Skeletal muscle tissue (tissue), 4 donors: ENCODE results near the gene TMED9. TPM values are rescaled to one million over a fixed set of nuclear protein-coding genes. Genes with fewer than 3 reads are reported as not detected.
A peak's percentile ranks its signal among the peaks of the same experiment; 100 is the strongest.

Experiments
- H3K27ac ChIP-seq: one replicate; pipeline ENCODE4 v1.7.0; 2013; ENCODE audit warnings: mild to moderate bottlenecking, low read depth, low read length, inconsistent platforms
- H3K27me3 ChIP-seq, 3 donors: one replicate each; pipeline ENCODE4 v1.7.0; 2013; ENCODE audit warnings: low read length in 3 of 3; ENCODE audit not compliant: control insufficient read depth in 3 of 3, insufficient read depth in 3 of 3
- H3K36me3 ChIP-seq, 3 donors: one replicate each; pipeline ENCODE4 v1.7.0; 2013; ENCODE audit warnings: low read length in 3 of 3; ENCODE audit not compliant: control insufficient read depth in 3 of 3, insufficient read depth in 3 of 3
- H3K4me1 ChIP-seq, 3 donors: one replicate each; pipeline ENCODE4 v1.7.0; 2013; ENCODE audit warnings: low read length in 3 of 3, mild to moderate bottlenecking in 3 of 3; ENCODE audit not compliant: control insufficient read depth in 3 of 3, insufficient read depth in 3 of 3
- H3K4me3 ChIP-seq, 3 donors: one replicate each; pipeline ENCODE4 v1.7.0; 2013; ENCODE audit warnings: low read length in 3 of 3
- H3K9ac ChIP-seq, 3 donors: one replicate each; pipeline ENCODE4 v1.7.0; 2013; ENCODE audit warnings: low read length in 3 of 3, mild to moderate bottlenecking in 3 of 3, moderate library complexity in 2 of 3, low read depth in 1 of 3
- H3K9me3 ChIP-seq, 3 donors: one replicate each; pipeline ENCODE4 v1.7.0; 2013; ENCODE audit warnings: low read length in 3 of 3; ENCODE audit not compliant: control insufficient read depth in 3 of 3
- total RNA-seq: library from RNA; depleted of rRNA; stranded (reverse); fragments of >200 nt; gene quantifications from one replicate; pipeline ENCODE4 v1.2.3, GENCODE V29; 2014
- donor health status: Osteomylitis.

TMED9 gene
- total RNA-seq, 1 donor from 2014 or later = 37.6 TPM

DNA sequence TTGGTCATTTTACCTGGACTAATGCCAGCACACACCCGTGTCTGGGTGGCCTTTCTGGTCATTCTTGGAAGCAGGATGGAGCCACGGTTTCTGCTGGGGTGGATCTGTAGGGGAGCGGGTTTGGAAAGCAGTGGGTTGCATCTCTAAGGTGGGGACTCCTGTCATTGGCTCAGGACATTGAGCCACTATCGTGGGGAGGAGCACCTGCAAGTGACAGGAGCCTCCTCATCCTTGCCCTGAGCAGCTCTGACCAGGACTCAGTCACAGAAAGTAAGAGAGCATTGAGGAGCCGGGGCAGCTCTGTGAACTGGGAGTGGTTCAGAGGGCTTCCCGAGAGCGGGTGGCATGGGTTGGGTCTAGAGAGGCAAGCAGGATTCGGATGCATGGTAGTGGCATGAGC lies 11.6 kb downstream of the TMED9 start:
- Histone ChIP-seq H3K4me1 (peaks cover 15 to 32% (median 27%) of the 10 kb centered on the region in 3 donors), H3K9ac (peak overlapping the region in 1 of 3 donors; percentile 19), H3K27ac (no peak overlapping the region), H3K4me3 (no peak overlapping the region), H3K9me3 (no peaks in the 10 kb centered on the region), H3K36me3 (peaks cover 6 to 10% (median 9%) of the 10 kb centered on the region in 3 donors), H3K27me3 (no peaks in the 10 kb centered on the region)

GRCh38 chr5:177604116-177604521 lies 12.1 kb downstream of the TMED9 start:
- no peak overlapping the region for H3K4me3 ChIP-seq
- no peak overlapping the region for H3K9ac ChIP-seq
- H3K27me3 ChIP-seq = no peaks in the 10 kb centered on the region
- H3K36me3 ChIP-seq = peaks cover 6 to 10% (median 9%) of the 10 kb centered on the region in 3 donors
- no peaks in the 10 kb centered on the region for H3K9me3 ChIP-seq
- H3K4me1 ChIP-seq = peaks cover 15 to 32% (median 27%) of the 10 kb centered on the region in 3 donors
- no peak overlapping the region for H3K27ac ChIP-seq

DNA sequence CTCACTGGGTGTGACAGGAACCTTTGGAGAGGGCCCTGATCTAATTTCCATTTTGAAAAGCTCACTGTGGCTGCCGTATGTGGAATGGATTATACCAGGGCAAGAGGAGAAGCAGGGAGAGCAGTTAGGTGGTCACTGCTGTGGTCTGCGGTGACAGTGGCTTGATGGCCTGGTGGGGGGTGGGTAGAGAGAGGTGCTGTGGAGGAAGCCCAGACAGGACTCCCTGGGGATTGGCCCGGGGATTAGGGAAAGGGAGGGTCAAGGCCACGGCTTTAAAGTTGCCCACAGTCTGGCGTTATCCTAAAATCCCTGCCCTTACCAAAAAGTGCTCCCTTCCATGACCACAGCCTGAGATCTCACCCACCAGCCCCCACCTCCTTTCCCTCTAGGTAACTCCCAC lies 12.7 kb downstream of the TMED9 start:
- peaks cover 10 to 15% (median 13%) of the 10 kb centered on the region in 3 donors for H3K36me3 ChIP-seq
- H3K27me3 ChIP-seq = no peaks in the 10 kb centered on the region
- peaks cover 15 to 35% (median 27%) of the 10 kb centered on the region in 3 donors for H3K4me1 ChIP-seq

GRCh38 chr5:177605078-177605477 lies 13.1 kb downstream of the TMED9 start:
- peaks cover 12 to 16% (median 15%) of the 10 kb centered on the region in 3 donors for H3K36me3 ChIP-seq
- peaks cover 15 to 39% (median 27%) of the 10 kb centered on the region in 3 donors for H3K4me1 ChIP-seq
- H3K9me3 ChIP-seq = no peaks in the 10 kb centered on the region
- no peak overlapping the region for H3K27ac ChIP-seq
- H3K9ac ChIP-seq = no peak overlapping the region
- no peaks in the 10 kb centered on the region for H3K27me3 ChIP-seq
- H3K4me3 ChIP-seq = no peak overlapping the region

More for the DNA sequence above, 12.7 kb downstream of the TMED9 start:
- Histone ChIP-seq H3K4me3 (no peak overlapping the region), H3K9ac (no peak overlapping the region), H3K27ac (no peak overlapping the region), H3K9me3 (no peaks in the 10 kb centered on the region)

DNA sequence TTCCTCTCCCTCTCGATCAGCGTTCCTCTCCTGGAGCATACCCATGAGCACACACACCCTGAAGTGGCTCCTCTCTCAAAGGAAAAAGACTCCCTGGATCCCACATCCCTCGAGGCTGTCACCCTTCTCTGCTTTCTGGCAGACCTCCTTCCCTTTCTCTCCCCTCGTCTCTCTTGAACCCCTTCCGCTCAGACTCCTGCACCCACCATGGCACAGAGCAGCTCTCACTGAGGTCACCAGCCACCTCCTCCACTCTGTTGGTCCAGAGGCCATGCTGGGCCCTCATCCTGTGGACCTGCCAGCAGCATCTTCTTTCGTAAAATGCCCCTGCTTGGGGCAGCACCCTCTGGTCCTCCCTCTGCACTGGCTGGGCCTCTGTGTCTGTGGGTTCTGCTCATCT lies 13.7 kb downstream of the TMED9 start:
- H3K36me3 ChIP-seq = peaks cover 12 to 16% (median 15%) of the 10 kb centered on the region in 3 donors
- H3K9ac ChIP-seq = no peak overlapping the region
- H3K9me3 ChIP-seq = no peaks in the 10 kb centered on the region
- no peak overlapping the region for H3K4me3 ChIP-seq
- H3K27ac ChIP-seq = no peak overlapping the region
- H3K4me1 ChIP-seq = peaks cover 12 to 36% (median 25%) of the 10 kb centered on the region in 3 donors
- H3K27me3 ChIP-seq = no peaks in the 10 kb centered on the region

- H3K4me1 ChIP-seq = peaks cover 5 to 29% (median 18%) of the 10 kb centered on the region in 3 donors
- peak overlapping the region in 1 of 3 donors; percentile 30 for H3K9ac ChIP-seq
Observed at GRCh38 chr5:177606071-177607051, 14.4 kb downstream of the TMED9 start.

GRCh38 chr5:177607115-177607451 lies 15.1 kb downstream of the TMED9 start:
- H3K4me1 ChIP-seq = peaks cover 5 to 22% (median 11%) of the 10 kb centered on the region in 3 donors
- peaks cover 12 to 17% (median 15%) of the 10 kb centered on the region in 3 donors for H3K36me3 ChIP-seq
- H3K27ac ChIP-seq = no peak overlapping the region
- no peaks in the 10 kb centered on the region for H3K9me3 ChIP-seq
- no peaks in the 10 kb centered on the region for H3K27me3 ChIP-seq
- H3K9ac ChIP-seq = peak overlapping the region in 1 of 3 donors; percentile 25
- no peak overlapping the region for H3K4me3 ChIP-seq

More at GRCh38 chr5:177606071-177607051, 14.4 kb downstream of the TMED9 start:
- Histone ChIP-seq H3K27ac (no peak overlapping the region), H3K9me3 (no peaks in the 10 kb centered on the region), H3K27me3 (no peaks in the 10 kb centered on the region), H3K4me3 (no peak overlapping the region), H3K36me3 (peaks cover 12 to 17% (median 15%) of the 10 kb centered on the region in 3 donors)

GRCh38 chr5:177607452-177608192 lies 15.6 kb downstream of the TMED9 start:
- no peaks in the 10 kb centered on the region for H3K27me3 ChIP-seq
- peak overlapping the region in 1 of 3 donors; percentile 33 for H3K9ac ChIP-seq
- H3K27ac ChIP-seq = no peak overlapping the region
- no peak overlapping the region for H3K4me3 ChIP-seq
- no peaks in the 10 kb centered on the region for H3K9me3 ChIP-seq
- peaks cover 5 to 17% (median 7%) of the 10 kb centered on the region in 3 donors for H3K4me1 ChIP-seq
- peaks cover 12 to 17% (median 15%) of the 10 kb centered on the region in 3 donors for H3K36me3 ChIP-seq

DNA sequence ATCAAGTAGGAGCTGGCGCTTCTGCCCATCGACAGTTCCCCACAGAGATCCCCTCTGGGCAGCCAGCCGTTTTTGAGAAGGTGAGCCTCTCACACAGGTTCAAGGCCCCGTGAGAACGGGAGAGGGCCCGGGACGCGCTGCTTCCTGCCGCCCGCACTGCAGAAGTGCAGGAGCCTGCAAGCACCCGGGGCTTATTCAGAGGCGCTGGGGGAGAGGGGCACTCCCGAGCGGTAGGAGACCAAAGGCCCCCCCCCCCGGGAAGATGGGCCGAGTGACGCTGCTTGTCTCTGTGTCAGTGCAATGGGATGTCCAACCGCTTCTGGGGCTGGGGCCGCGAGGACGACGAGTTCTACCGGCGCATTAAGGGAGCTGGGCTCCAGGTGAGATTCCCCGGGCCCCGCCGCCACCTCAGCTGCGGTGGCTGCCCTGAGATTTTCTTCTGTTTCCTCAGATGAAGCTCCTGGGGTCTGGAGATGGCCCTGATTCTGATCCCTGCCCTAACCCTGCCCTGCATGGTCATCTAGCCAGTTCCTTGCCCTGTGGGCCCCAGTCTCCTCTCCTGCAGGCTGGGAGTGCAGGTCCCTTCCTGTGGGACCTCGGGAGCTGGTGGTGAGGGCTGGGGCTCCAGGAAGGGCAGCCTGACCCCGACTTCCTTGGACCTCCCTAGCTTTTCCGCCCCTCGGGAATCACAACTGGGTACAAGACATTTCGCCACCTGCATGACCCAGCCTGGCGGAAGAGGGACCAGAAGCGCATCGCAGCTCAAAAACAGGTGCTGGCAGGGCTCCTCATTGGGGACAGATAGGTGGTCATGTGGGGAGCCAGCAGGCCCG lies 16.5 kb downstream of the TMED9 start:
- Histone ChIP-seq H3K27me3 (no peaks in the 10 kb centered on the region), H3K9me3 (no peaks in the 10 kb centered on the region), H3K36me3 (peaks cover 12 to 17% (median 15%) of the 10 kb centered on the region in 3 donors), H3K9ac (no peak overlapping the region), H3K27ac (no peak overlapping the region), H3K4me1 (peaks cover 5 to 16% (median 7%) of the 10 kb centered on the region in 3 donors), H3K4me3 (no peak overlapping the region)
